ENCODE data around the gene TFPI.

The TFPI gene

DNA sequence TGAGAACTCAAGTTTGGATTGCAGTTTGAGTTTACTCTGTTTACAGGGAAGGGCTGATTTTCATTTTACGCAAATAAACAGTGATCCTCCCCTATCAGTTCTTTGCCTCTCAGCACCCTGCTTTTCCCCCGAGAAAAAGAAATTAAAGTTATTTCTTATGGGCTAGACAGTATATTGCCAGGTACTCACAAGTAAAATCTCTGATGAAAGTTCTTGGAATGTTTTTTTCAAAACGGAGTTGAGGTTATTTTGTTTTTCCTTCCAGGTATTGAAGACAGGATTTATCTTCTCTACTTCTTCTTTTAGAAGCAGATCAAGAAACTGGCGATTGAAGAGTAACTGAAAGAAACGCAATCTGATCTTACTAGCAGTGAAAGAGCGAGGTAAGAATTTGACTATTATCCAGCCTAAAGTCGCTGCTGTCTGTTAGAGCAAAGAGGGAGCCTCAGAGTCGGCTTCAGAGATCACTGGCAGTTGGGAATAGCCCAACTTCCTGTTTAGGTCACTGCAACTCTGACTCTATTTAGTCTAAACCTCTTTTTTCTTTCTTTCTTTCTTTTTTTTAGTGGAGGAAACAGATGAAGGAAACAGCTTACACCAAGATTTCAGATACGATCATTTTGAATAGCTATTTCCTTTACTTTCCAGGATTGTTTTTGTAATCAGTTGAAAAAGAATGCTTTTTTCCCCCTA, at the start of gene TFPI:
Gene TFPI (minus strand): TSS at position 425 of the 693 bp plus-strand sequence. CDS start 50,667 bp downstream, outside the sequence.
- Histone ChIP-seq H3K27me3 (ENCODE audit: control insufficient read depth, insufficient read depth, low read length) (no peaks in the 10 kb centered on the region), H3K9me3 (ENCODE audit: control insufficient read depth, insufficient read depth, low read length) (no peaks in the 10 kb centered on the region), H3K9ac (ENCODE audit: low read depth, low read length) (no peak within 1 kb of the TSS), H3K4me3 (ENCODE audit: low read depth, low read length) (no peak within 1 kb of the TSS), H3K36me3 (ENCODE audit: control insufficient read depth, insufficient read depth, low read length) (no peaks in the 10 kb centered on the region), H3K4me1 (ENCODE audit: control insufficient read depth, insufficient read depth, low read length) (peaks cover 4% of the 10 kb centered on the region)

DNA sequence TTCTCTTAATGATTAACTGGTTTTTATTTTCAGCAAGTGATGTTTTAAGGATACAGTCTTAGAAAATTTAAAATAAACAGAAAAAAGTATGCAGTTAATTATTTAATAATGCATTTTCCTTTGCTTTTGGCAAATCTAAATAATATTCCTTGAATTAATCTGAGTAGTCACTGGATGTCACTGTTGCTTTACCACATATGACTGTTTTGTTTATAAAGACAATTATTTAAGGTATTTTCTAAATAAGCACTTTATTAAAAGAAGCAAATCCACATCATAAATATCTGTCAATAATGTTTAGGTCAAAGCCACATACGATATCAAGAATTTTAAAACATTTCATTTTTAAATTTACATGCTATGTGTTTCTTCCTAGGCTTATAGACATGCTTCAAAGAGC, 40.6 kb upstream of the TFPI start:
- Histone ChIP-seq H3K27me3 (ENCODE audit: control insufficient read depth, insufficient read depth, low read length) (no peaks in the 10 kb centered on the region), H3K4me1 (ENCODE audit: control insufficient read depth, insufficient read depth, low read length) (peaks cover 5% of the 10 kb centered on the region), H3K9me3 (ENCODE audit: control insufficient read depth, insufficient read depth, low read length) (no peaks in the 10 kb centered on the region), H3K4me3 (ENCODE audit: low read depth, low read length) (no peak overlapping the region), H3K9ac (ENCODE audit: low read depth, low read length) (no peak overlapping the region), H3K36me3 (ENCODE audit: control insufficient read depth, insufficient read depth, low read length) (no peaks in the 10 kb centered on the region)

DNA sequence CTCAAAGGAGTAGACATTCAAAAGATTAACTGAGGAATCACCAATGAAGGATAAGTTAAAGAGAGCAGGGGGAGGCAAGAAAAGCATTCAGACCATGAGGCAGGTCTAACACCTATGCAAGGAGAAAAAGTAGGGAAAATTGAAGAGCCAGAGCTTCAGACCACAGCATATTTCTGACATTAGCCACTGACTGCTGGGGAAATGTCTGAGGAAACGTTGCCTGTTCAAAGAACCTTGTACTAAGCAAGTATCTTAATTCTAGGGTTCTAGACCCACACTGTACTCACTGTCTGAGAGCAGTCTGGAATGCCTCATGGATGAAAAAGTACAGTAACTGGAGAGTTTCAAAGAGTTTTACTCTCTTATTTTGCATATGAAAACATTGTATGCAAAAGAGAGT, 39.5 kb upstream of the TFPI start:
- H3K36me3 ChIP-seq (ENCODE audit: control insufficient read depth, insufficient read depth, low read length) = no peaks in the 10 kb centered on the region
- no peaks in the 10 kb centered on the region for H3K27me3 ChIP-seq (ENCODE audit: control insufficient read depth, insufficient read depth, low read length)
- no peak overlapping the region for H3K4me3 ChIP-seq (ENCODE audit: low read depth, low read length)
- H3K9me3 ChIP-seq (ENCODE audit: control insufficient read depth, insufficient read depth, low read length) = no peaks in the 10 kb centered on the region
- H3K9ac ChIP-seq (ENCODE audit: low read depth, low read length) = no peak overlapping the region
- peaks cover 5% of the 10 kb centered on the region for H3K4me1 ChIP-seq (ENCODE audit: control insufficient read depth, insufficient read depth, low read length)

- Histone ChIP-seq H3K9me3 (ENCODE audit: control insufficient read depth, insufficient read depth, low read length) (no peaks in the 10 kb centered on the region), H3K9ac (ENCODE audit: low read depth, low read length) (no peak overlapping the region), H3K27me3 (ENCODE audit: control insufficient read depth, insufficient read depth, low read length) (no peaks in the 10 kb centered on the region), H3K4me3 (ENCODE audit: low read depth, low read length) (no peak overlapping the region), H3K4me1 (ENCODE audit: control insufficient read depth, insufficient read depth, low read length) (peaks cover 5% of the 10 kb centered on the region), H3K36me3 (ENCODE audit: control insufficient read depth, insufficient read depth, low read length) (no peaks in the 10 kb centered on the region)
These were observed 38.9 kb upstream of the TFPI start for GRCh38 chr2:187593098-187593497.

DNA sequence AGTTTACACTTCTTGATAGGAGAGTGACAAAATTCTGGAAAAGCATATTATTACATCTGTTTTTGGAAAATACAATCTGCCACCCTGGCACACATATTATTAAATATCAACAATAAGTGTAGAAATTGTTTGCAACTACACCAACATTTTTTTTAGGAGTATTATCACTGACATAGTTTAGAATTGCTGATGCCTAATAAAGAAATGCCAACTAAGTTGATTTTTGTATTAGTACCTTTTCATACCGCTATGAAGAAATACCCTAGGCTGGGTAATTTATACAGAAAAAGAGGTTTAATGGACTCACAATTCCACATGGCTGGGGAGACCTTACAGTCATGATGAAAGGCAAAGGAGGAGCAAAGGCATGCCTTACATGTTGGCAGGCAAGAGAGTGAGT, 35.9 kb upstream of the TFPI start:
- Histone ChIP-seq H3K9ac (ENCODE audit: low read depth, low read length) (no peak overlapping the region), H3K4me3 (ENCODE audit: low read depth, low read length) (no peak overlapping the region), H3K4me1 (ENCODE audit: control insufficient read depth, insufficient read depth, low read length) (peaks cover 5% of the 10 kb centered on the region), H3K27me3 (ENCODE audit: control insufficient read depth, insufficient read depth, low read length) (no peaks in the 10 kb centered on the region), H3K9me3 (ENCODE audit: control insufficient read depth, insufficient read depth, low read length) (no peaks in the 10 kb centered on the region), H3K36me3 (ENCODE audit: control insufficient read depth, insufficient read depth, low read length) (no peaks in the 10 kb centered on the region)

- Histone ChIP-seq H3K36me3 (ENCODE audit: control insufficient read depth, insufficient read depth, low read length) (no peaks in the 10 kb centered on the region), H3K9ac (ENCODE audit: low read depth, low read length) (no peak overlapping the region), H3K4me3 (ENCODE audit: low read depth, low read length) (no peak overlapping the region), H3K27me3 (ENCODE audit: control insufficient read depth, insufficient read depth, low read length) (no peaks in the 10 kb centered on the region), H3K9me3 (ENCODE audit: control insufficient read depth, insufficient read depth, low read length) (no peaks in the 10 kb centered on the region), H3K4me1 (ENCODE audit: control insufficient read depth, insufficient read depth, low read length) (no peaks in the 10 kb centered on the region)
These were observed 31.9 kb upstream of the TFPI start for GRCh38 chr2:187586011-187586641.

DNA sequence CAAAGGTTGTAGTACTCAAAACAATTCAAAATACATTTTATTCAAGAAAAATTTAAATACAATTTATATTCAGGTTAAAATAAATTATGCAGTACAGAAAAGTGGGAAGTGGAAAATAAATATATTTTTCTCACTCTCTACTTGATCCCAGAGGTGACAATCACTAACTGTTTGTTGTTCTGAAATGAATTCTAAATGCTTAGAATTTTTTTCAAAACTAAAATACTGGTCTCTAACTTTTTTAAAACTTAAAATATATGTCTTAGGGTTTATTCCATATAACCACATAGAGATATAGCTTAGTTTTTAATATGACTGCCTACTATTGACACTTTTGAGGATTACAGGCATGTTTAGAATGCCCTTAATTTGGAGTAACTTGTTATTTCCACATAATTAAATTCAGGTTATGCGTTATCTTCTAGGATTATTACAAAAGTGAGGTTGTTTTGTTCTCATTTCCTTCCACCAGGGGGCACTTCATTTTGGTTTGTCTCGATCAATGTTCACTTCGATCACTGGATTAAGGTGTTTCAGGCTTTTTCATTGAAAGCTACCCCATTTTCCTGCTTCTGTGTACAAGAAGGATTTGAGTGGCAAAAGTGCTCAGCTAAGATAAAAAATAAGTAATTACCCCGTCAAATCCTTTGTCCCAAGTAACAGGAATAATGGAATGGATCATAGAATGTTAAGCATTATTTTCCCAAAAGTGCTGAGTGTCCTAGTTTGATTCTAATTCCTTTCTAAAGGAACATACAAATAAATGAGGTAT, 27.1 kb upstream of the TFPI start:
- H3K4me1 ChIP-seq (ENCODE audit: control insufficient read depth, insufficient read depth, low read length) = peaks cover 6% of the 10 kb centered on the region
- no peaks in the 10 kb centered on the region for H3K9me3 ChIP-seq (ENCODE audit: control insufficient read depth, insufficient read depth, low read length)
- no peaks in the 10 kb centered on the region for H3K27me3 ChIP-seq (ENCODE audit: control insufficient read depth, insufficient read depth, low read length)
- H3K4me3 ChIP-seq (ENCODE audit: low read depth, low read length) = no peak overlapping the region
- no peaks in the 10 kb centered on the region for H3K36me3 ChIP-seq (ENCODE audit: control insufficient read depth, insufficient read depth, low read length)
- H3K9ac ChIP-seq (ENCODE audit: low read depth, low read length) = no peak overlapping the region

GRCh38 chr2:187580462-187581124, 26.4 kb upstream of the TFPI start:
- no peak overlapping the region for H3K9ac ChIP-seq (ENCODE audit: low read depth, low read length)

DNA sequence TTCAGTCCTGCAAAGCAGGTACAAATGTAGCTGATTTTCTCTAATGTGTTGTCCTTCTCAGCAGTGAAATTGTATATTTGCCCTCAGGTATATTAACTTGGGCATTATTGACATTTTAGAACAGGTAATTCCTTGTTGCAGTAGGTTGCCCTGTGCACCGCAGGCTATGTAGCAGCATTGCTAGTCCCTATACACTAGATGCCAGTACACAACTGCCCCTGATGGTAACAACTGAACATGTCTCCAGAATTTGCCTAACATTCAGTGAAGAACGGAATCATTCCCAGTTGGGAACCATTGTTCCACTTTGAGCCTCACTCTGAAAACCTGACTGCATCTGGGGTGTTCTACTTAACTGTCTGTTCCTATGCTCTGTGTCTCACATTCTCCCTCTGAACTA, 23.1 kb upstream of the TFPI start:
- no peak overlapping the region for H3K4me3 ChIP-seq (ENCODE audit: low read depth, low read length)
- H3K27me3 ChIP-seq (ENCODE audit: control insufficient read depth, insufficient read depth, low read length) = no peaks in the 10 kb centered on the region
- H3K9me3 ChIP-seq (ENCODE audit: control insufficient read depth, insufficient read depth, low read length) = peaks cover 5% of the 10 kb centered on the region
- H3K9ac ChIP-seq (ENCODE audit: low read depth, low read length) = no peak overlapping the region
- H3K4me1 ChIP-seq (ENCODE audit: control insufficient read depth, insufficient read depth, low read length) = peaks cover 11% of the 10 kb centered on the region
- no peaks in the 10 kb centered on the region for H3K36me3 ChIP-seq (ENCODE audit: control insufficient read depth, insufficient read depth, low read length)

More at GRCh38 chr2:187580462-187581124, 26.4 kb upstream of the TFPI start:
- H3K4me3 ChIP-seq (ENCODE audit: low read depth, low read length) = no peak overlapping the region
- no peaks in the 10 kb centered on the region for H3K9me3 ChIP-seq (ENCODE audit: control insufficient read depth, insufficient read depth, low read length)
- peaks cover 11% of the 10 kb centered on the region for H3K4me1 ChIP-seq (ENCODE audit: control insufficient read depth, insufficient read depth, low read length)
- no peaks in the 10 kb centered on the region for H3K27me3 ChIP-seq (ENCODE audit: control insufficient read depth, insufficient read depth, low read length)
- H3K36me3 ChIP-seq (ENCODE audit: control insufficient read depth, insufficient read depth, low read length) = no peaks in the 10 kb centered on the region

- no peak overlapping the region for H3K9ac ChIP-seq (ENCODE audit: low read depth, low read length)
- no peaks in the 10 kb centered on the region for H3K27me3 ChIP-seq (ENCODE audit: control insufficient read depth, insufficient read depth, low read length)
- H3K4me3 ChIP-seq (ENCODE audit: low read depth, low read length) = no peak overlapping the region
- H3K36me3 ChIP-seq (ENCODE audit: control insufficient read depth, insufficient read depth, low read length) = no peaks in the 10 kb centered on the region
- peaks cover 11% of the 10 kb centered on the region for H3K4me1 ChIP-seq (ENCODE audit: control insufficient read depth, insufficient read depth, low read length)
- H3K9me3 ChIP-seq (ENCODE audit: control insufficient read depth, insufficient read depth, low read length) = peaks cover 5% of the 10 kb centered on the region
These were observed 22.7 kb upstream of the TFPI start for GRCh38 chr2:187576906-187577305.

GRCh38 chr2:187575751-187576067, 21.5 kb upstream of the TFPI start:
- no peaks in the 10 kb centered on the region for H3K27me3 ChIP-seq (ENCODE audit: control insufficient read depth, insufficient read depth, low read length)
- peaks cover 5% of the 10 kb centered on the region for H3K9me3 ChIP-seq (ENCODE audit: control insufficient read depth, insufficient read depth, low read length)
- no peak overlapping the region for H3K9ac ChIP-seq (ENCODE audit: low read depth, low read length)
- H3K36me3 ChIP-seq (ENCODE audit: control insufficient read depth, insufficient read depth, low read length) = no peaks in the 10 kb centered on the region
- no peak overlapping the region for H3K4me3 ChIP-seq (ENCODE audit: low read depth, low read length)
- peaks cover 11% of the 10 kb centered on the region for H3K4me1 ChIP-seq (ENCODE audit: control insufficient read depth, insufficient read depth, low read length)

Data from iPS-15b (cell line).